HCT116 (cell line): ENCODE data around the gene NUDT16L1. TPM values are rescaled to one million over a fixed set of nuclear protein-coding genes. Genes with fewer than 3 reads are reported as not detected.

Experiments used
- ATAC-seq: fragments of 200-7000 bp; cut with Tn5 transposase; 2 replicates; pipeline ENCODE4 v1.9.1; 2020; ENCODE audit warnings: mild to moderate bottlenecking, moderate library complexity
- BruUV-seq: library from RNA; stranded (reverse); fragments of 400-500 nt; replicated peaks from 2 replicates; lab custom pipeline; 2021; lab: Mats Ljungman, UMichigan
- CTCF ChIA-PET: fragments of 300-600 bp; sonication (Branson Sonifier 250); formaldehyde crosslinking; loops from one replicate; lab custom pipeline; 2021; ENCODE audit warnings: antibody characterized with exemption; lab: Charles Lee
- POLR2A ChIA-PET: fragments of 300-600, 350-600 bp; sonication (Branson Sonifier 250); formaldehyde crosslinking; loops from one replicate; lab custom pipeline; 2021; ENCODE audit warnings: antibody characterized with exemption; lab: Charles Lee
- RAD21 ChIA-PET, 2 experiments: fragments of 300-600 bp; sonication (Branson Sonifier 250); formaldehyde crosslinking; loops; one replicate each; lab custom pipeline; 2023; ENCODE audit warnings: low total read pairs in 2 of 2; ENCODE audit not compliant: uncharacterized antibody in 2 of 2, unreplicated experiment in 2 of 2, low non-redundant PET in 1 of 2; lab: Charles Lee
- DNase-seq: peaks from one replicate; pipeline ENCODE4 v3.0.0-alpha.2; 2010; ENCODE audit warnings: low read depth, low spot score
- H2AFZ ChIP-seq: fragments of 200-600 bp; shearing (Covaris generic), sonication (generic); 2 replicates; pipeline ENCODE4 v1.6.1; 2017; ENCODE audit warnings: low read depth, mixed run types, mixed read lengths, antibody characterized with exemption, low read length; ENCODE audit not compliant: poor library complexity, severe bottlenecking
- H3K27ac ChIP-seq: 2 replicates; pipeline ENCODE4 v1.5.1; 2012; ENCODE audit warnings: low read depth, low read length
- H3K27me3 ChIP-seq: fragments of 200-600 bp; sonication (generic); 2 replicates; pipeline ENCODE4 v1.6.1; 2016; ENCODE audit warnings: mixed run types, low read length, mixed read lengths; ENCODE audit not compliant: insufficient read depth
- H3K36me3 ChIP-seq, 2 experiments: fragments of 200-500 bp in 1 of 2; fragments of 200-600 bp in 1 of 2; sonication (Bioruptor generic) in 1 of 2; sonication (generic) in 1 of 2; 2 replicates each; pipeline versions ENCODE4 v1.5.1 to v1.6.1; 2014 to 2016; ENCODE audit warnings: low read length in 2 of 2, inconsistent platforms in 1 of 2, mixed read lengths in 1 of 2, mixed run types in 1 of 2; ENCODE audit not compliant: insufficient read depth in 2 of 2, control insufficient read depth in 1 of 2
- H3K4me1 ChIP-seq, 2 experiments: fragments of 200-600 bp in 1 of 2; sonication (generic) in 1 of 2; 2 replicates each; pipeline versions ENCODE4 v1.5.1 to v1.6.1; 2012 to 2017; ENCODE audit warnings: low read length in 2 of 2, inconsistent platforms in 1 of 2, mild to moderate bottlenecking in 1 of 2, mixed read lengths in 1 of 2, mixed run types in 1 of 2, moderate library complexity in 1 of 2; ENCODE audit not compliant: insufficient read depth in 2 of 2, control insufficient read depth in 1 of 2
- H3K4me2 ChIP-seq: fragments of 200-600 bp; sonication (generic); 2 replicates; pipeline ENCODE4 v1.6.1; 2017; ENCODE audit warnings: mixed run types, low read length, mixed read lengths
- H3K4me3 ChIP-seq, 2 experiments: fragments of 200-600 bp in 1 of 2; sonication (generic) in 1 of 2; replicated peaks in 1 of 2; 2 replicates each; pipeline ENCODE4 v1.5.1; 2011 to 2016; ENCODE audit warnings: low read length in 2 of 2, control low read depth in 1 of 2, low read depth in 1 of 2, mild to moderate bottlenecking in 1 of 2, mixed read lengths in 1 of 2, mixed run types in 1 of 2
- H3K79me2 ChIP-seq: fragments of 200-600 bp; sonication (generic); 2 replicates; pipeline ENCODE4 v1.6.1; 2017; ENCODE audit warnings: mild to moderate bottlenecking, mixed run types, low read length, moderate library complexity, mixed read lengths; ENCODE audit not compliant: insufficient read depth
- H3K9ac ChIP-seq: fragments of 200-600 bp; sonication (generic); 2 replicates; pipeline ENCODE4 v1.6.1; 2016; ENCODE audit warnings: low read length, mixed read lengths
- H3K9me2 ChIP-seq: fragments of 200-600 bp; sonication (generic), shearing (Covaris generic); 2 replicates; pipeline ENCODE4 v1.6.1; 2017; ENCODE audit warnings: mixed run types, mild to moderate bottlenecking, moderate library complexity; ENCODE audit not compliant: insufficient read depth
- H3K9me3 ChIP-seq, 2 experiments: fragments of 200-500 bp in 1 of 2; fragments of 200-600 bp in 1 of 2; sonication (Bioruptor generic) in 1 of 2; sonication (generic) in 1 of 2; 2 replicates each; pipeline ENCODE4 v1.6.1; 2014 to 2017; ENCODE audit warnings: low read length in 2 of 2, mixed read lengths in 2 of 2, inconsistent platforms in 1 of 2, low read depth in 1 of 2, mild to moderate bottlenecking in 1 of 2, mixed run types in 1 of 2, moderate library complexity in 1 of 2; ENCODE audit not compliant: control insufficient read depth in 1 of 2, insufficient read depth in 1 of 2
- H4K20me1 ChIP-seq: fragments of 200-600 bp; sonication (generic), shearing (Covaris generic); 2 replicates; pipeline ENCODE4 v1.6.1; 2017; ENCODE audit warnings: mixed run types, mild to moderate bottlenecking, moderate library complexity; ENCODE audit not compliant: insufficient read depth
- TCF7L2 ChIP-seq: IDR thresholded peaks from 2 replicates; pipeline ENCODE4 v1.7.0; 2011; ENCODE audit warnings: borderline replicate concordance, inconsistent platforms; ENCODE audit not compliant: insufficient read depth, insufficient read length; ENCODE audit errors: extremely low read depth
- YY1 ChIP-seq: IDR thresholded peaks from 2 replicates; pipeline ENCODE4 v1.6.1; 2011; ENCODE audit warnings: low read length, low read depth, moderate library complexity, mild to moderate bottlenecking; ENCODE audit not compliant: insufficient replicate concordance; ENCODE audit errors: extremely low read depth
- ZFX ChIP-seq: fragments of 450-650 bp; IDR thresholded peaks from 2 replicates; pipeline ENCODE4 v1.6.1; 2017
- intact Hi-C: fragments of 100-400 bp; cut with micrococcal nuclease; formaldehyde crosslinking; loops from 2 replicates; pipeline ENCODE4 v1.10.0; 2022
- total RNA-seq: library from RNA; stranded (reverse); gene quantifications from one replicate; pipeline ENCODE4 v1.2.1, GENCODE V29; 2021; ENCODE audit not compliant: unreplicated experiment
- TF ChIP-seq, protein P1 (sequence below): IDR thresholded peaks from 2 replicates; pipeline ENCODE4 v1.6.1; 2011; ENCODE audit warnings: mild to moderate bottlenecking, low read length, moderate library complexity; ENCODE audit not compliant: insufficient replicate concordance; ENCODE audit errors: extremely low read depth
- TF ChIP-seq, protein P2 (sequence below), 3 experiments: fragments of 200-600 bp in 1 of 3; sonication (generic) in 1 of 3; IDR thresholded peaks in 2 of 3; conservative IDR thresholded peaks in 1 of 3; 2 replicates each; pipeline ENCODE4 v1.5.1; 2012 to 2017; ENCODE audit warnings: low read depth in 2 of 3, low read length in 2 of 3, antibody characterized with exemption in 1 of 3, borderline replicate concordance in 1 of 3, control low read depth in 1 of 3, mild to moderate bottlenecking in 1 of 3, mixed read lengths in 1 of 3, mixed run types in 1 of 3, moderate library complexity in 1 of 3; ENCODE audit not compliant: insufficient read depth in 1 of 3

Gene NUDT16L1
- total RNA-seq, 1 experiment from 2014 or later: 23.4 TPM

GRCh38 chr16:4693956-4694641 is 737 bp downstream of the NUDT16L1 start:
- RAD21 ChIA-PET: interaction anchor here in 1 of 2 experiments (0.6 to 0.9 kb wide), 2 partner anchors 40 to 263 kb away, joined by 3 to 5 read pairs; partner anchors contain the start of genes ANKS3 and DNAAF8
- intact Hi-C loops: no loop called here
- no peak overlapping the region for H2AFZ ChIP-seq
- H3K27ac ChIP-seq: peak overlapping the region; percentile 77
- H3K9me2 ChIP-seq: no peaks in the 10 kb centered on the region
- H3K9me3 ChIP-seq: no peaks in the 10 kb centered on the region
- TF ChIP-seq TCF7L2 (no peak), ZFX (peak; percentile 85; the same call in 1 of the 2 replicates), YY1 (no peak)
- TF ChIP-seq, protein P1, sequence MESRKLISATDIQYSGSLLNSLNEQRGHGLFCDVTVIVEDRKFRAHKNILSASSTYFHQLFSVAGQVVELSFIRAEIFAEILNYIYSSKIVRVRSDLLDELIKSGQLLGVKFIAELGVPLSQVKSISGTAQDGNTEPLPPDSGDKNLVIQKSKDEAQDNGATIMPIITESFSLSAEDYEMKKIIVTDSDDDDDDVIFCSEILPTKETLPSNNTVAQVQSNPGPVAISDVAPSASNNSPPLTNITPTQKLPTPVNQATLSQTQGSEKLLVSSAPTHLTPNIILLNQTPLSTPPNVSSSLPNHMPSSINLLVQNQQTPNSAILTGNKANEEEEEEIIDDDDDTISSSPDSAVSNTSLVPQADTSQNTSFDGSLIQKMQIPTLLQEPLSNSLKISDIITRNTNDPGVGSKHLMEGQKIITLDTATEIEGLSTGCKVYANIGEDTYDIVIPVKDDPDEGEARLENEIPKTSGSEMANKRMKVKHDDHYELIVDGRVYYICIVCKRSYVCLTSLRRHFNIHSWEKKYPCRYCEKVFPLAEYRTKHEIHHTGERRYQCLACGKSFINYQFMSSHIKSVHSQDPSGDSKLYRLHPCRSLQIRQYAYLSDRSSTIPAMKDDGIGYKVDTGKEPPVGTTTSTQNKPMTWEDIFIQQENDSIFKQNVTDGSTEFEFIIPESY: no peak
- TF ChIP-seq, protein P2, sequence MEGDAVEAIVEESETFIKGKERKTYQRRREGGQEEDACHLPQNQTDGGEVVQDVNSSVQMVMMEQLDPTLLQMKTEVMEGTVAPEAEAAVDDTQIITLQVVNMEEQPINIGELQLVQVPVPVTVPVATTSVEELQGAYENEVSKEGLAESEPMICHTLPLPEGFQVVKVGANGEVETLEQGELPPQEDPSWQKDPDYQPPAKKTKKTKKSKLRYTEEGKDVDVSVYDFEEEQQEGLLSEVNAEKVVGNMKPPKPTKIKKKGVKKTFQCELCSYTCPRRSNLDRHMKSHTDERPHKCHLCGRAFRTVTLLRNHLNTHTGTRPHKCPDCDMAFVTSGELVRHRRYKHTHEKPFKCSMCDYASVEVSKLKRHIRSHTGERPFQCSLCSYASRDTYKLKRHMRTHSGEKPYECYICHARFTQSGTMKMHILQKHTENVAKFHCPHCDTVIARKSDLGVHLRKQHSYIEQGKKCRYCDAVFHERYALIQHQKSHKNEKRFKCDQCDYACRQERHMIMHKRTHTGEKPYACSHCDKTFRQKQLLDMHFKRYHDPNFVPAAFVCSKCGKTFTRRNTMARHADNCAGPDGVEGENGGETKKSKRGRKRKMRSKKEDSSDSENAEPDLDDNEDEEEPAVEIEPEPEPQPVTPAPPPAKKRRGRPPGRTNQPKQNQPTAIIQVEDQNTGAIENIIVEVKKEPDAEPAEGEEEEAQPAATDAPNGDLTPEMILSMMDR (IDR thresholded peaks at IDR 0.05 in 2 of 3, conservative IDR thresholded peaks at IDR 0.05 in 1 of 3; ENCODE audit: borderline replicate concordance in 1 of 3, insufficient read depth in 1 of 3, low read depth in 2 of 3, low read length in 2 of 3): no peak
- BruUV-seq: no TSS peak
- peak overlapping the region; percentile 81 to 82 for H3K4me3 ChIP-seq
- POLR2A ChIA-PET: interaction anchor here (0.7 to 1.4 kb wide), 2 partner anchors 11 to 75 kb away, joined by 3 read pairs; no protein-coding TSS in a partner anchor
- peak; percentile 55 for ATAC-seq
- H4K20me1 ChIP-seq: no peaks in the 10 kb centered on the region
- H3K9ac ChIP-seq: peak overlapping the region; percentile 89
- H3K27me3 ChIP-seq: no peaks in the 10 kb centered on the region
- DNase-seq: no peak
- peaks cover 8 to 16% of the 10 kb centered on the region in 2 experiments; a peak in 2 of 4 replicates for H3K4me1 ChIP-seq
- H3K4me2 ChIP-seq: peak overlapping the region; percentile 94
- H3K79me2 ChIP-seq: no peaks in the 10 kb centered on the region; the same call in 1 of the 2 replicates
- H3K36me3 ChIP-seq: peaks cover 5 to 6% of the 10 kb centered on the region in 2 experiments; a peak in 2 of 4 replicates
- CTCF ChIA-PET: interaction anchor here (1.6 kb wide), 1 partner anchor 262 kb away, joined by 6 read pairs; no protein-coding TSS in a partner anchor
